GM23248 (cell line): ENCODE results near the gene C22orf39.

Experiments
- EZH2 ChIP-seq: fragments of 200-600 bp; sonication (generic); IDR thresholded peaks from 2 replicates; pipeline ENCODE4 v1.6.1; 2018; ENCODE audit warnings: antibody characterized with exemption, mild to moderate bottlenecking; ENCODE audit not compliant: insufficient read depth, poor library complexity, severe bottlenecking
- EZH2phosphoT487 ChIP-seq: fragments of 200-600 bp; sonication (generic); IDR thresholded peaks from 2 replicates; pipeline ENCODE4 v1.6.1; 2018; ENCODE audit warnings: antibody characterized with exemption, moderate library complexity, mild to moderate bottlenecking, low read depth; ENCODE audit not compliant: insufficient read depth

DNA sequence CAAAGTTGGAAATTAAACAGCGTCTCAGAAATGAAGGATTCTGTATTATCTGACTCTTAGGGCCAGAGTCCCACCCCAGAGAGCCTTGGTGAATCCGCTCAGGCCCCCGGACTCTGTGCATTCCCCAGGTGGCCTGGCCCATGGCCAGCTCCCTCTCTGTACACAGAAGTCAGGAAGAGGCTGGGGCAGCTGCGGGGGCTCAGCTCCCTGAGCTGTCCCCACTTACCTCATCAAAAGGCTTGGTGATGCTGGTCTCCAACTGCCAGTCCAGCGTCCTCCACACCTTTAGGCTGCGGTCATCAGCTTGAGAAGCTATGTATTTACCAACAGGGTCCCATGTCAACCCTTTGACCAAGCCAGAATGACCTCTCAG, 51.0 kb downstream of the C22orf39 start:
- TF ChIP-seq EZH2 (no peak), EZH2phosphoT487 (no peak)
